Neural progenitor cell (in vitro differentiated cells): ENCODE measurements around the gene MYH7.

Experiments
- EZH2 ChIP-seq: fragments of 200-600 bp; sonication (generic); IDR thresholded peaks from 2 replicates; pipeline ENCODE4 v1.6.1; 2017; ENCODE audit warnings: antibody characterized with exemption, mild to moderate bottlenecking, moderate library complexity
- TF ChIP-seq, protein P1 (sequence below): fragments of 200-600 bp; sonication (generic); IDR thresholded peaks from 2 replicates; pipeline ENCODE4 v1.5.1; 2017; ENCODE audit warnings: antibody characterized with exemption, mild to moderate bottlenecking

DNA sequence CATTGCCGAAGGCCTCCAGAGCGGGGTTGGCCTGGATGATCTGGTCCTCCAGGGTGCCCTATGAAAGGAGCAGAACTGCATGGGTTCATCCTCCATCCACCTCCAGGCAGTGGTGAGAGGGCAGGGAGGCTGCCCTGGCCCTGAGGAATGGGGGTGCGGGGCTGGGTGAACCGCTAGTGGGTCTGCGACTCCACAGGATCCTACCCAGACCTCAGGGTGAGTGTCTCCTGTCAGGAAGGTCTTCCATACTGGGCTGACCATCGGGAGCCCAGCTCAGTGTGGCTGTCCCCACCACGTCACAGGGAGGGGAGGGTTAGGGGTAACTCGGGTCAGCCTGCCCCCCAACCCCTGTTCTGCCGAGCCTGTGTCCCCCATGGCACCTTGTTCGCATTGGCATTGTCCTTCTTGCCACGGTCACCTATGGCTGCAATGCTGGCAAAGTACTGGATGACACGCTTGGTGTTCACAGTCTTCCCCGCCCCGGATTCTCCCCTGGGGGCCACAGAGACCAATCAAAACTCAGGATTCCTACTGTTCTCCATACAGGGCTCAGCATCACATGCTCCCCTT, 31.0 kb downstream of the MYH7 start:
- TF ChIP-seq, protein P1, sequence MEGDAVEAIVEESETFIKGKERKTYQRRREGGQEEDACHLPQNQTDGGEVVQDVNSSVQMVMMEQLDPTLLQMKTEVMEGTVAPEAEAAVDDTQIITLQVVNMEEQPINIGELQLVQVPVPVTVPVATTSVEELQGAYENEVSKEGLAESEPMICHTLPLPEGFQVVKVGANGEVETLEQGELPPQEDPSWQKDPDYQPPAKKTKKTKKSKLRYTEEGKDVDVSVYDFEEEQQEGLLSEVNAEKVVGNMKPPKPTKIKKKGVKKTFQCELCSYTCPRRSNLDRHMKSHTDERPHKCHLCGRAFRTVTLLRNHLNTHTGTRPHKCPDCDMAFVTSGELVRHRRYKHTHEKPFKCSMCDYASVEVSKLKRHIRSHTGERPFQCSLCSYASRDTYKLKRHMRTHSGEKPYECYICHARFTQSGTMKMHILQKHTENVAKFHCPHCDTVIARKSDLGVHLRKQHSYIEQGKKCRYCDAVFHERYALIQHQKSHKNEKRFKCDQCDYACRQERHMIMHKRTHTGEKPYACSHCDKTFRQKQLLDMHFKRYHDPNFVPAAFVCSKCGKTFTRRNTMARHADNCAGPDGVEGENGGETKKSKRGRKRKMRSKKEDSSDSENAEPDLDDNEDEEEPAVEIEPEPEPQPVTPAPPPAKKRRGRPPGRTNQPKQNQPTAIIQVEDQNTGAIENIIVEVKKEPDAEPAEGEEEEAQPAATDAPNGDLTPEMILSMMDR = no peak
- no peak for TF ChIP-seq EZH2
